IPS-11a (cell line): Measurements from ENCODE around the gene SORT1.
"Not testable (repeated sequence)": the region's sequence is repeated elsewhere in the genome, so short reads cannot be mapped to it uniquely, and the experiment has no call there.

Experiments used
- H3K4me3 ChIP-seq: one replicate; pipeline ENCODE4 v1.5.1; 2013; ENCODE audit warnings: low read depth, low read length, control low read depth

The SORT1 gene

GRCh38 chr1:109301874-109302273 is 95.8 kb downstream of the SORT1 start:
- H3K4me3 ChIP-seq = no peak overlapping the region

GRCh38 chr1:109300650-109301151 is 97.0 kb downstream of the SORT1 start:
- no peak overlapping the region for H3K4me3 ChIP-seq

GRCh38 chr1:109299558-109300343 is 98.0 kb downstream of the SORT1 start:
- no peak overlapping the region for H3K4me3 ChIP-seq

GRCh38 chr1:109298666-109299557 is 98.8 kb downstream of the SORT1 start:
- no peak overlapping the region for H3K4me3 ChIP-seq

- H3K4me3 ChIP-seq = no peak overlapping the region
Observed at GRCh38 chr1:109296782-109297181, 100.9 kb downstream of the SORT1 start.

- H3K4me3 ChIP-seq = no peak overlapping the region
Observed at GRCh38 chr1:109295712-109296415, 101.9 kb downstream of the SORT1 start.

- no peak overlapping the region for H3K4me3 ChIP-seq
Observed at GRCh38 chr1:109294481-109294880, 103.2 kb downstream of the SORT1 start.

GRCh38 chr1:109293026-109293425 is 104.7 kb downstream of the SORT1 start:
- H3K4me3 ChIP-seq = no peak overlapping the region

GRCh38 chr1:109292364-109292763 is 105.4 kb downstream of the SORT1 start:
- H3K4me3 ChIP-seq = no peak overlapping the region

GRCh38 chr1:109290998-109291397 is 106.7 kb downstream of the SORT1 start:
- H3K4me3 ChIP-seq = no peak overlapping the region

- H3K4me3 ChIP-seq = no peak overlapping the region
Observed at GRCh38 chr1:109290137-109290536, 107.6 kb downstream of the SORT1 start.

GRCh38 chr1:109286762-109287161 is 111.0 kb downstream of the SORT1 start:
- H3K4me3 ChIP-seq = not testable (repeated sequence)

- H3K4me3 ChIP-seq = peak overlapping the region; percentile 86
Observed at GRCh38 chr1:109283748-109284600, 113.7 kb downstream of the SORT1 start.

- H3K4me3 ChIP-seq = peak within 1 kb of the TSS; percentile 86
Observed at GRCh38 chr1:109282952-109283747, 114.6 kb downstream of the SORT1 start, which contains the start of gene PSRC1. TSS of gene PSRC1 (minus strand) at chr1:109283145.

- peak overlapping the region; percentile 86 for H3K4me3 ChIP-seq
Observed at GRCh38 chr1:109282497-109282951, 115.2 kb downstream of the SORT1 start.

- H3K4me3 ChIP-seq = peak overlapping the region; percentile 86
Observed at GRCh38 chr1:109281680-109282496, 115.8 kb downstream of the SORT1 start.

- no peak overlapping the region for H3K4me3 ChIP-seq
Observed at GRCh38 chr1:109280862-109281261, 116.9 kb downstream of the SORT1 start.

GRCh38 chr1:109279615-109280278 is 118.0 kb downstream of the SORT1 start:
- H3K4me3 ChIP-seq = no peak overlapping the region
